ENCODE results near the gene CAB39.

CAB39 gene

GRCh38 chr2:230864605-230865306 lies 152.1 kb downstream of the CAB39 start, which contains the start of gene ITM2C:
TSS of gene ITM2C (plus strand) at chr2:230864942. CDS start at chr2:230865026, 84 bp downstream.
- no peak for FAIRE-seq

DNA sequence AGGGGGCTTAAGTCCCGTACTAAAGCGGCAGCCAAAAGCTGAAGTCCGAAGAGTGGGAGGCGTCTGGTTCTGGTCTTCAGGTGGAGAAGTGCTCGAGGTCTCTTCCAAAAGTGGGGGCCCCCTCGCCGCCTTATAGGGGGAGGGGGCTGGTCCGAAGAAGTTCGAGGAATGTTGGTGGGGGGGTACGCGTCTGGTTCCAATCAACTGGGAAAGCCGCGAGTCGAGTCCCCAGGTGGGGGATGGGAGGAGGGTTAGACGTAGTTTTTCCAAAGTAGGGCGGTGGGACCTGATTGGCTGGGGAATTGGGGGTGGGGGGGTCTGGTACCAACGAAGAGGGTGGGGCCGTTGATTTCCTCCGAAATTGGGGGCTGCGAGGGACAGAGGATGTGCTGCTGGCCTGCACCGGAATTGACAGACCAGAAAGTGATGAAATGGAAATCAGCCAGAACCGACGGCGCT lies 152.7 kb downstream of the CAB39 start:
- no peak for FAIRE-seq

- no peak for FAIRE-seq
These were observed 153.4 kb downstream of the CAB39 start for GRCh38 chr2:230865766-230866755.

DNA sequence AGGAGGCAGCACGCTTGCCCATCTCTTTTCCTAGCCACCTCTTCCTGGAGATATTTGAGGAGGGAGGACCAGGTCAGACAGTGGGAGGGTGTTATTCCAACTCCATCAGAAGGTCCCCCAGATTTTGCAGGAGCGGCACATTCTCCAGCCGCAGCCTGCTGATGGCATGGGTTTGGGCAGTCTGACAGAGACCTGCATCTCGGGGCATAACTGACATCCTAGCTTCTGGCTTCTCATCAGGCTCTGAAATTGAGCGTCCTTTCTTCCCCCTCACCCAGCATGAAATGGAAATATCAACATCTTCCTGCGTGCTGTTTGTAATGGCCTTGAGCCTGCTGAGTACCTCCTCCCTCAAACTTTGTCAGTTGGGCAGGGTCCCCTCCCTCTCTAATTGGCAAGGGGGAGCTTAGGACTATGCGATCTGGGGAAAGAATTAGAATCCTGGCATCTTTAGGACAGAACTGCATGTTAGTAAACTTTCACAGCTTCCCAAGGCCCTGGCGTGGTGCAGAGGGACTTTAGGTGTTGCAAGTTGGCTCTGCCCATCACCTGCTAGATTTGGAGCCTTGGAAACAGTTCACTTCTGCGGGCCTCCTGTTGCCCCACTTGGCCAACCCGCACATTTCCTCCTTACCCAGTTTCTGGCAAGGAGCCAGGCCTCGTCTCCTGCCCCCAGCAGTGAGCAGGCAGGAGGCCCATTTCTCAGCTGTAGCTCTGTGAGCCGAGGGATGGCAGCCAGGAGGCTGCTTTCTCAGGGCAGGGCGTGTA lies 154.3 kb downstream of the CAB39 start:
- no peak for FAIRE-seq

GRCh38 chr2:230868161-230868946 lies 155.7 kb downstream of the CAB39 start:
- no peak for FAIRE-seq

- no peak for FAIRE-seq
These were observed 156.6 kb downstream of the CAB39 start for GRCh38 chr2:230868947-230869913.

GRCh38 chr2:230869914-230870543 lies 157.4 kb downstream of the CAB39 start:
- no peak for FAIRE-seq

Data from TTC549 (cell line).